ENCODE results near the gene PCBP4. TPM values are rescaled to one million over a fixed set of nuclear protein-coding genes. Genes with fewer than 3 reads are reported as not detected.

Gene PCBP4
- total RNA-seq, 2 experiments from 2014 or later, result 31.0 to 34.2 TPM

GRCh38 chr3:51927061-51927977 is 39.9 kb downstream of the PCBP4 start:
- H3K36me3 Mint-ChIP-seq (ENCODE audit: low read depth), result no peaks in the 10 kb centered on the region
- ChIA-PET CTCF (interaction anchor here (0.6 to 0.8 kb wide), 2 partner anchors 9 to 14 kb away, joined by 3 to 4 read pairs; partner anchors contain the start of gene RRP9), POLR2A (no interaction called here)
- peaks cover 2% of the 10 kb centered on the region for H3K27me3 Mint-ChIP-seq
- H3K9me3 Mint-ChIP-seq, result no peaks in the 10 kb centered on the region
- no peak overlapping the region for H3K4me3 Mint-ChIP-seq
- no peak overlapping the region for H3K27ac Mint-ChIP-seq
- DNase-seq, result no peak
- no peaks in the 10 kb centered on the region for H3K4me1 Mint-ChIP-seq

DNA sequence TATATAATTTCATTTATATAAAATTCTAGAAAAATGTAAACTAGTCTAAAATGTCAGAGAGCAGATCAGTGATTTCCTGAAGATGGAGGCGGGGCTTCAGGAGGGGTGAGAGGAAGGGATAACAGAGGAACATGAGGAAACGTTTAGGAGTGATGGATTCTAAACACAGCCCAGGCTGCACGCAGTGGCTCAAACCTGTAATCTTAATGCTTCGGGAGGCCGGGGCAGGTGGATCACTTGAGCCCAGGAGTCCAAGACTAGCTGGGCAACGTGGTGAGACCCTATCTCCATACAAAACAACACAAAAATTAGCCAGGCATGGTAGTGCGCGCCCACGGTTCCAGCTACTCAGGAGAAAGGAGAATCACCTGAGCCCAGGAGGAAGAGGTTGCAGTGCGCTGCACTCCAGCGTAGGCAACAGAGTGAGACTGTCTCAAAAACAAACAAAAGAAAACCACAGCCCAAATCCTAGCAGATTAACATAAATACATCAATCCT is 46.1 kb downstream of the PCBP4 start:
- H3K4me3 Mint-ChIP-seq, result no peak overlapping the region
- H3K27ac Mint-ChIP-seq, result no peak overlapping the region
- no peaks in the 10 kb centered on the region for H3K36me3 Mint-ChIP-seq (ENCODE audit: low read depth)
- DNase-seq, result no peak
- ChIA-PET CTCF (no interaction called here), POLR2A (no interaction called here)
- peaks cover 28% of the 10 kb centered on the region for H3K27me3 Mint-ChIP-seq
- no peaks in the 10 kb centered on the region for H3K4me1 Mint-ChIP-seq
- H3K9me3 Mint-ChIP-seq, result no peaks in the 10 kb centered on the region

- H3K9me3 Mint-ChIP-seq, result no peaks in the 10 kb centered on the region
- H3K27me3 Mint-ChIP-seq, result peaks cover 22% of the 10 kb centered on the region
- POLR2A ChIA-PET, result no interaction called here
- H3K36me3 Mint-ChIP-seq (ENCODE audit: low read depth), result no peaks in the 10 kb centered on the region
- H3K4me3 Mint-ChIP-seq, result no peak overlapping the region
- no peak overlapping the region for H3K27ac Mint-ChIP-seq
- DNase-seq, result no peak
- CTCF ChIA-PET, result no interaction called here
- H3K4me1 Mint-ChIP-seq, result no peaks in the 10 kb centered on the region
These were observed 50.8 kb downstream of the PCBP4 start for GRCh38 chr3:51916418-51916817.

DNA sequence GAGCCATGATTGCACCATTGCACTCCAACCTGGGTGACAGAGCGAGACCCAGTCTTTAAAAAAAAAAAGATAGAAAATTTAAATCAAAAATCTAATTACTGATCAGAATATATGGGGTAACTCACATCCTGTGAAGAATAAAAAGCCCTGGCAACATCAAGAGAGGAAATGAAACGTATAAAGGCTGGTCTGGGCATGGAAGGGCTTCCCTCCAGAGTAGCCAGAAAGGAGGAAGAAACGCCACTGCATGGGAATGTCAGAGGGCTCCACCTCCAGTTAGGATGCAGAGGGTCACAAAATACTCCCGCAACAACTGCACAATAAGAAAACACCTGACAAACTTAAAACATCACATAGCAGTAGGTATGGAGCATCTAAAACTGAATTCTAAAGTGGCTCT is 59.2 kb downstream of the PCBP4 start:
- Mint-ChIP-seq H3K27ac (no peak overlapping the region), H3K4me1 (peaks cover 2% of the 10 kb centered on the region), H3K36me3 (ENCODE audit: low read depth) (peaks cover 13% of the 10 kb centered on the region), H3K9me3 (peaks cover 12% of the 10 kb centered on the region), H3K27me3 (peaks cover 9% of the 10 kb centered on the region), H3K4me3 (no peak overlapping the region)
- CTCF ChIA-PET, result no interaction called here
- POLR2A ChIA-PET, result no interaction called here
- no peak for DNase-seq

Other genes with a start within 250 kb of the PCBP4 start
- not detected for gene IQCF6, start 188.2 kb downstream of the PCBP4 start, total RNA-seq
- not detected for gene IQCF2, start 105.8 kb downstream of the PCBP4 start, total RNA-seq
- not detected for gene IQCF5, start 91.9 kb downstream of the PCBP4 start, total RNA-seq
- not detected for gene IQCF1, start 64.1 kb downstream of the PCBP4 start, total RNA-seq
- 10 to 100 TPM; 16.8 to 17.5 TPM for gene RRP9, start 25.6 kb downstream of the PCBP4 start, total RNA-seq
- 10 to 100 TPM; 13.2 to 13.9 TPM for gene PARP3, start 25.1 kb downstream of the PCBP4 start, total RNA-seq
- not detected for gene GPR62, start 12.1 kb downstream of the PCBP4 start, total RNA-seq
- gene ABHD14B, start 6.6 kb upstream of the PCBP4 start, total RNA-seq, result 10 to 100 TPM; 57.4 to 58.1 TPM
- gene ABHD14A, start 7.6 kb upstream of the PCBP4 start, total RNA-seq, result 10 to 100 TPM; 10.8 to 13.3 TPM
- gene ACY1, start 16.1 kb upstream of the PCBP4 start, total RNA-seq, result 10 to 100 TPM; 18.4 to 22.0 TPM
- 1,000 to 10,000 TPM; 1,042 to 1,047 TPM for gene RPL29, start 28.4 kb upstream of the PCBP4 start, total RNA-seq
- gene DUSP7, start 89.1 kb upstream of the PCBP4 start, total RNA-seq, result 10 to 100 TPM; 40.1 to 40.9 TPM
- 10 to 100 TPM; 24.8 to 25.6 TPM for gene POC1A, start 187.0 kb upstream of the PCBP4 start, total RNA-seq
- 10 to 100 TPM; 62.1 to 62.6 TPM for gene ALAS1, start 230.7 kb upstream of the PCBP4 start, total RNA-seq